Stimulated activated CD4-positive, alpha-beta T cell treated with anti-CD3 and anti-CD28 coated beads, TNF-alpha, amount 100 ng/mL, for 1 hour (primary cell): Measurements from ENCODE around the gene HDGFL2.
"Not testable (repeated sequence)": the region's sequence is repeated elsewhere in the genome, so short reads cannot be mapped to it uniquely, and the experiment has no call there.

Experiments used
- DNase-seq, 3 donors: peaks; one replicate each; pipeline ENCODE4 v3.0.0-alpha.2; 2020; ENCODE audit warnings: low read depth in 3 of 3, low spot score in 1 of 3

The HDGFL2 gene

DNA sequence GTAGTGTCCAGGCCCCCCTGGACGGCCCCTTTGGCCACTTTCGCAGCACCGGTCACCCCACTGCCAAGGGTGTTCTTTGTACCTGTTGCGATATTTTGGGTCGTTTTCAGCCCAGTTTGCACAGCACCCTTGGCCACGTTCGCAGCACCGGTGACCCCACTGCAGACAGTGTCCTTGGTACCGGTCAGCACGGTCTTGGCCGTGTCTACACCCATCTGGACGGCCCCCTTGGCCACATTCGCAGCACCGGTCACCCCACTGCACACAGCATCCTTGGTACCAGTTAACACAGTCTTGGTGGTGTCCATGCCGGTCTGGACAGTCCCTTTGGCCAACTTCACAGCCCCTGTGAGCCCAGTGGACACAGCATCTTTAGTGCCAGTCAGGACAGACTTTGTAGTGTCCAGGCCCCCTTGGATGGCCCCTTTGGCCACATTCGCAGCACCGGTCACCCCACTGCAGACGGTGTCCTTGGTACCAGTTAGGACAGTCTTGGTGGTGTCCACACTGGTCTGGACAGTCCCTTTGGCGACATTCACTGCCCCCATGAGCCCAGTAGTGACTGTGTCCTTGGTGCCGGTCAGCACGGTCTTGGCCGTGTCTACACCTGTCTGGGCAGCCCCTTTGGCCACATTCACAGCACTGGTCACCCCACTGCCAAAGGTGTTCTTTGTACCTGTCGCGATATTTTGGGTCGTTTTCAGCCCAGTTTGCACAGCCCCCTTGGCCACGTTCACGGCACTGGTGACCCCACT lies 39.4 kb downstream of the HDGFL2 start:
- DNase-seq = no peak

DNA sequence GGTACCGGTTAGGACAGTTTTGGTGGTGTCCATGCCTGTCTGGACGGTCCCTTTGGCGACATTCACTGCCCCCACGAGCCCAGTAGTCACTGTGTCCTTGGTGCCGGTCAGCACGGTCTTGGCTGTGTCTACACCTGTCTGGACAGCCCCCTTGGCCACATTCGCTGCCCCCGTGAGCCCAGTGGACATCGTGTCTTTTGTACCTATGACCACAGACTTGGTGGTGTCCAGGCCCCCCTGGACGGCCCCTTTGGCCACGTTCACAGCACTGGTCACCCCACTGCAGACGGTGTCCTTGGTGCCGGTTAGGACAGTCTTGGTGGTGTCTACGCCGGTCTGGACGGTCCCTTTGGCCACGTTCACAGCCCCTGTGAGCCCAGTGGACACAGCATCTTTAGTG lies 40.0 kb downstream of the HDGFL2 start:
- no peak for DNase-seq

DNA sequence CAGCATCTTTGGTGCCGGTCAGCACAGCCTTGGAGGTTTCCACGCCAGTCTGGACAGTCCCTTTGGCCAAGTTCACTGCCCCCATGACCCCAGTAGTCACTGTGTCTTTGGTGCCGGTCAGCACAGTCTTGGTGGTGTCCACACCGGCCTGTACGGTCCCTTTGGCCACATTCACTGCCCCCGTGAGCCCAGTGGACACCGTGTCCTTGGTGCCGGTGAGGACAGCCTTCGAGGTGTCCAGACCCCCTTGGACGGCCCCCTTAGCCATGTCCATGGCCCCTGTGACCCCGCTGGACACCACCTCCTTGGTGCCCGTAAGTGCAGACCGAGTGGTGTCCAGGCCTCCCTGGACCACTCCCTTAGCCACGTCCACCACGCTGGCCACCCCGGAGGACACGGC lies 41.2 kb downstream of the HDGFL2 start:
- no peak for DNase-seq

DNA sequence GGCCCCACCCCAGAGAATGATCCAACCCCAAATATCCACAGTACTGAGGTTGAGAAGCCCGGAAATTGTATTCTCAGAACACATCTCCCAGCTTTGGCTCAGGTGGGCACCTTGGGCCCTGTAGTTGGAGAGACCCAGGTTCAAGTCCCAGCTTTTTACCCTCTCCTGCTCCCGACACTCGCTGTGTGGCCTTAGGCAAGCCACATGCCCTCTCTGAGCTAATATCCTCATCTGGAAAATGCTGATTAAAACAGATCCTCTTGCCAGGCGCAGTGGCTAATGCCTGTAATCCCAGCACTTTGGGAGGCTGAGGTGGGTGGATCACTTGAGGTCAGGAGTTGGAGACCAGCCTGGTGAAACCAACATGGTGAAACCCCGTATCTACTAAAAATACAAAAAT lies 43.6 kb downstream of the HDGFL2 start:
- no peak for DNase-seq

DNA sequence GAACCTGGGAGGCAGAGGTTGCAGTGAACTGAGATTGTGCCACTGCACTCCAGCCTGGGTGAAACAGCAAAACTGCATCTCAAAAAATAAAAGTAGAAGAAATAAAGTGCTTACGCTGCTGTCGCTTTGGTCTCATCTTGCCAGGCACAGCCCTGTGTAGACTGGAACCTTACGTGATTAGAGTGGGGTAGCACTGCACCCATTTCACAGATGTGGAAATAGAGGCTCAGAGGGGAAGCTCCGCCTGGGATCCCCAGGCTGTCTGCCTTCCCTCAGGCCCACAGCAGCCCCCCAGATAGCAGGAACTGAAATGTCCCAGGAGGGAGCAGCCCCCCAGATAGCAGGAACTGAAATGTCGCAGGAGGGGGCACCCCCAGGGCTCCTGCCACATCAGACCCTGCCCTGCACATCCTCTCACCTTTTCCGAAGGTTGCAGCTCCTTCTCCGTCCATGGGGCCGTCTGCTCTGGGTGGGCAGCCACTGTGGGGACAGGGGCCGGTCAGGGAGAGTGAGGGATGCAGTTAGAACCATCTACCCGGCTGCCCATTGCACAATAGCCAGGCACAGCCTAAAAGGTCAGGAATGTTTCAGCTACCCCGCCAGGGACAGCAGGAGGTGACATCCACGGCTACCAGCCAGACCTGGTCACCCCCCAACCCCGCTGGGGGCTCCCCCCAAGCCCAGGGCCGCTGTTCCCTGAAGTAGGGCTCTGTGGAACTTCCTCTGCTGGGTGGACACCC lies 44.3 kb downstream of the HDGFL2 start:
- DNase-seq = no peak

DNA sequence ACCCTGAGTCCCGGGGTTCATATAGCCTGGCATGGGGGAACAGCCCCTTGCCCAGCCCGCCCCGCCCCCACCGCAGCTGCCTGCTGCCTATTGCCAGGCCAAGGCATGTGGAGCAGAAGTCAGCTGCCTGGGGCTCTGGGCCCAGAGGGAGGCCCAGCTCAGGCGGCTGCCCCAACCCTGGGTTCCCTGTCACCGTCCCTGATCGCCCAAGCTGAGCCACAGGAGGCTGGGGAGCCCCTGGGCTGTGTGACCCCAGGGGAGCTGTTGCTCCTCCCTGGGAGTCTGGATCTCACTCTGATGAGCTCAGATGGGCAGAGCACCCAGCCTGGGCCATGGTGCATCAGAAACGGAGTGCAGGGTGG lies 44.8 kb downstream of the HDGFL2 start:
- no peak for DNase-seq

DNA sequence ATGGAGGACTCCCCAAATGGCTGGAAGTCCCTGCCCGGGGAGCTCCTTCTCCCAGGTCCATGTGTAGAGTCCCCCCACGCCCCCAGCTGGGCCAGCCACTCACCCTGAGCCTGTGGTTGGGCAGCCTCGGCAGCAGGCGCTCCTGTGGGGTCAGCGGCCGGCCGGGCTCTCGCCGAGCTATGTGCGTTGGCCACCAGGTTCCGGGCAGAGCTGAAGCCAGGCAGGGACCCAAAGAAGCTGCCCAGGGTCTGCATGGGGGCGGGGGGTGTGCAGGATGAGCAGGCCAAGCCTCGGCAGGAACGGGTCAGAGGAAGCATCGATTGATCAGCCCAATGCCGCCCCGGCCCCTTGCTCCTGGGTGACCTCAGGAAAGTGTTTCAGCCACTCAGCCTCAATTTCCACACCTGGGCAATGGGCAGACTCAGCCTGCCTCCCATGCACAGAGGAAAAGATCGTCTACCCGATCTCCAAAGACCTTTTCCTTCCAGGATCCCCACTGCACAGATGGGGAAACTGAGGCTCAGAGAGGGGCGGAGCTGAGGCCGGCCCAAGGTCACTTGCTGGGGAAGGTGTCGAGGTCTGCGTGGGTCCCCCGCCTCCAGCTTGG lies 45.5 kb downstream of the HDGFL2 start:
- DNase-seq = no peak

DNA sequence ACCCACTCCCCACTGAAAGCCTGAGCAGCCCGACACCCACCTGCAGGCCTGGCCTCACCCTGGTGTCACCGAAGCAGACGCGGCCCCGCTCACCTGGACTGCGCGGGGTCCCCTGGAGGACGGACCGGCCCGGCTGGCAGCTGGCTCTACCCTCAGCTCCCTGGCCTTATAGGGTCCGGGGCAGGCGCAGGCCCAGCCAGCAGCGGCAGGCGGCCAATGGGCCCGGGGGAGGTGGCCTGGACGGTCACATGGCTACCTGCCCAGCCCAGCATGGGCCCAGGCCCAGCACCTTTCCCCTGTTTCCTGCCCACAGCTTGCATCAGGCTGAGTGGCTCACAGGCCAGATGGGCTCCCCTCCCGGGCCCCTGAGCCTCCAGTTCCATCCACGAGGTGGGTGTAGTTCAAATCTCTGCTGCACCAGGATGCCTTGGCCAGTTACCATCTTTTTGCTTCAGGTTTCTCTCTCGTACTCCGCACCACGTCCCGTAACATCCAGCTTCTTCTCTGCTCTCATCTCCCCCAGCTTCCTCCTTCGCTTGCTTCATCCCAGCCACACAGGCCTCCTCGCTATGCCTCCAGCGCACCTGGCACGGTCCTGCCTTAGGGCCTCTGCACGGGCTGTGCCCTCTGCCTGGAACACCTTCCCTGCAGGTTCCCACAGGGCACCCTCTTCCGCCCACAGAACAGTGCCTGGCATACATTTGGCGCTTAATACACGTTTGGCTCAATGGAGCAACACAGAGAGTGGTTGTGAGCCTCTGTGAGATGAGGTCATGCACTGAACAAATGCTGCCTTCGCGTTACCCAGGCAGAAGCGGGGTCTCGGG lies 46.5 kb downstream of the HDGFL2 start, which contains the start of gene PLIN4:
Gene PLIN4, minus strand, starts transcription at position 142 of the 827 bp plus-strand sequence. CDS start 214 bp downstream, outside the sequence.
- no peak for DNase-seq

DNA sequence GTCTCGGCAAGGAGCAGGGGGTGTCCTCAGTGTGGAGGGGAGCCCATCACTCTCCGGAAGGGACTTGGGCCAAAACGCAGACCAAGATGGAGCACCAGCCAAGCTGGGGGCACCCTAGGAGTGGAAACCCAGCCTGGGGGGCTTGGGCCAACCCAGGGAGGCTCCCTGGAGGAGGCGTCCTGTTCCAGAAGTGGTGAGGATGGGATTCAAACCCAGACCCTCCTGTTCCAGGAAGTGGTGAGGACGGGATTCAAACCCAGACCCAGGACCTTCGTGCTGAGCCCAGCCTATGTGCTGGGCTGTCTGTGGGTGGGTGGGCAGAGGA lies 47.0 kb downstream of the HDGFL2 start:
- DNase-seq = no peak

DNA sequence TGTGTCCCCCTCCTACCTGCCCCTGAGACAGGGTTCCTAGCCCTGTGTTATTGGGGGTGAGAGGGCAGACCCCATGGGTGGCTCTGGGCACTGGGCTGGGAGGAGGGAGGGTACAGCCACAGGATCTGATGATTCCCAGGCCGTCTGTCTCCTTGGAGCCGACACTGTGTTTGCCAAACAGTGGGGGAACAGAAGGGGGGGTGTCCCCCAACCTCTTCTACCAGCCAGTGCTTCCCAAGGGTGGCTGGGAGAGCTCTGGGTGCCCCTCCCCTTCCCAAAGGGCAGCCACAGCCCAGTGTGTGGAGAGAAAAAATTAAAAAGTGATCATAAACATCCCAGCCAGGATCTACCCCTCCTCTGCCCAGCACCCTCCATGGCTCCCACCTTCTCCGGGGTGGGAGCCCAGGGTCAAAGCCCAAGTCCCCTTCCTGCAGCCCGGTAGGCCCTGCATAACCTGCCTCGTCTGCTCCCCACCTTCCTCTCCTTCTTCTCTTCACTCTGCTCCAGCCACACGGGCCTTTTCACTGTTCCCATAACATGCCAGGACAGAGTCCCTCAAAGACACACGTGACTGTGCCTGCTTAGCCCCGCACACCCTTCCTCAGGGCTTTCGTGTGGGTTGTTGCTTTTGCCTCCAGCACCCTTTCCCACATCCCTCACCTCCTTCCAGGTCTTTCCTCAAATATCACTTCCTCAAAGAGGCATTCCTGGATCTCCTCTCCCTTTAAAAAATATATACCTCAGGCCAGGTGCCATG lies 47.6 kb downstream of the HDGFL2 start:
- no peak for DNase-seq

DNA sequence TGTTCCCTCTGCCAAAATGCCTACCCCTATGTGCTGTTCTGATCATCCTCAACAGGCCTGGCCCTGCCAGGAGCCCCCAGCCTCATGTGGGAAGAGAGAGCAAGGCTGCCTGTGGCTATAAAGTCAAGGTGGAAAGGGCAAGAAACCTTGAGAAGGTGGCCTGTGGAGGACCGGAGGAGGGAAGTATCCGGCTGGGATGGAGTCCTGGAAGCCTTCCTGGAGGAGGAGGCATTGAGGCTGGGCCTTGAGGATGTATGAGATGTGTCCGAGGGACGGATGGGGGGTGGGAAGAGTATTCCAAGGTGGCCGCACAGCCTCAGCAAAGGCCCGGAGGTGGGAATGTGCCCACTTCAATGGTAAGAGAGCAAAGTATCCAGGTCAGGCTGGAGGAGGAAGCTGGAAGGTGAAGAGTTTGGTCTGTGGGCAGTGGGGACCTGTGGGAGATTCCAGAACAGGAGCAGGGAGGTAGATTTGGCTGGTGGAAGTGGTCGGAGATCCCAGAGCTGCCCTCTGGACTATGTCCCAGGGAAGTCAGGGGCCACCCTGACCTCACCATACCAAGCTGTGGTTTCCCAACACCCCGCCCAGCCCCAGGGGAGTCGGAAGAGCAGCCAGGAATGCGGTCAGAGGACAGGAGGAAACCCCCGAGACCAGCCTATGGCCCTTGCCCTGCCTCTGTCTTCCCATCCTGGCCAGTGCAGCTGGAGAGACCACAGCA lies 49.2 kb downstream of the HDGFL2 start:
- no peak for DNase-seq

DNA sequence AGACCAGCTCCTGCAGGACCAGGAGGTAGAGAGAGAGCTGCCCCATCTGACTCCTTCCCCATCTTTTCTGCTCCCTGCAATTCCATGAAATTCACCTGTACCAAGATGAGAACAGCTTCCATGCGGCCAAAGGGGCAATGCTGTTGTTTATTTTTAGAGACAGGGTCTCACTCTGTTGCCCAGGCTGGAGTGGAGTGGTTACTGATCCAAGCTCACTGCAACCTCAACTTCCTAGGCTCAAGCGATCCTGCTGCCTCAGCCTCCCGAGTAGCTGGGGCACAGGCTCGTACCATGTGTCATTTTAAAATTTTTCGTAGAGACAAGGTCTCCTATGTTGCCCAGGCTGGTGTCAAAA lies 49.8 kb downstream of the HDGFL2 start:
- DNase-seq = no peak

DNA sequence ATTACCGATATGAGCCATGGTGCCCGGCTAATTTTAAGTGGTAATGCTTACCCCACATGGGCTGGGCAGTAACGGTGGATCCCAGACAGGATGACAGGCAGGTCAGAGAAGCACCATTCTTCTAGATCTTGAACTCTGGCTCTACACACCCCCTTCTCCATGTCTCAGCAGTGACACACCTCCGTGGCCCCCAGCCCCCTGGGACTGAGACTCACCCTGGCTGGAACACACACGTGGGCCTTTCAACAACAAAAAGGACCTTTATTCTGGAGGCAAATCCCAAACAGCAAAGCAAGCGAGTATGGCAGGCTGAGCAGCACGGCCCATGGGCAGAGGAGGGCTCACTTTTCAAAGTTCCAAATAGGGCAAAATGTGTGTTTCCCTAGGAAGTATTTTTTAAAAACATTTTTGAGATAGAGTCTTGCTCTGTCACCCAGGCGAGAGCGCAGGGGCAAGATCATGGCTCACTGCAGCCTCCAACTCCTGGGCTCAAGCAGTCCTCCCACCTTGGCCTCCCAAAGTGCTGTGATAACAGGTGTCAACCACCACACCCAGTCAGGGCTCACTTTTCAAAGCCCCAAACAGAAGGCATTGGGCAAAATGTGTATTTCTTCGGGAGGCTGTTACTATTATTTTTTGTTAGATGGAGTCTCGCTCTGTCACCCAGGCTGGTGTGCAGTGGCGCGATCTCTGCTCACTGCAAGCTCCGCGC lies 50.4 kb downstream of the HDGFL2 start:
- no peak for DNase-seq

DNA sequence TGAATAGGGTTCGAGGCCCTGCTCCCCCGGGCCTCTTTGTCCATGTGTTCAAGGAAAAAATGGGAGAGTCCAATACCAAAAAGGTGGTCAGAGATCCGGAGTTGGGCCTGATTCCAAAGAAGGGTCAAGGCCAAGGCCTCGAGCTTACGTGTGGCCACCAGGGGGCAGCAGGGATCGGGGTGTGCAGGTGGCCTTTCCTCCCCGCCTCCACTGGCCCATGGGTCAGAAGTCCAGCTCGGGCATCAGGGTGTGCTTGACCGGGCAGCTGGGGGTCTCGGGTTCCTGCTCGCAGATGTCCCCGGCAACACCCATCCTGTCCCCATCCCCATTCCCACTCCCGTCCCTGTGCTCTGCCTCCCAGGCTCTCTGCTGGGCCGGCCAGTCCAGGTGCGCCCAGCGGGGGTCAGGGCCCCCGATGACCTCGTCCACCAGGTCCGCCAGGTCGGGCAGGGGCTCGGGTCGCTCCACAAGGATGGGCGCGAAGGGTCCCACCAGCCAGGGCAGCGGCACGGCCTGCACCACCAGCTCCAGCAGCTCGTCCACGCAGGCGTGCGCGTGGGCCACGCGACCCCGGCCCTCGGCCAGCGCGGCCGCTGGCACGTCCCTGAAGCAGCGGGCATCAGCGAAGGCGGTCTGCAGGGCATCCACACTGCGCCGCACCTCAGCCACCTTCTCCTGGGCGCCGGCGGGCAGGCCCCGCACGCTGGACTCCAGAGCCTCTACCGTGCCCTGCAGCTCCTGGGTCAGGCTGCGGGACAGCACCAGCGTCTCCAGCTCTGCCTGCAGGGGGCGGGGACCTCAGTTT lies 51.4 kb downstream of the HDGFL2 start:
- DNase-seq = peak in 1 of 3 donors; percentile 12

DNA sequence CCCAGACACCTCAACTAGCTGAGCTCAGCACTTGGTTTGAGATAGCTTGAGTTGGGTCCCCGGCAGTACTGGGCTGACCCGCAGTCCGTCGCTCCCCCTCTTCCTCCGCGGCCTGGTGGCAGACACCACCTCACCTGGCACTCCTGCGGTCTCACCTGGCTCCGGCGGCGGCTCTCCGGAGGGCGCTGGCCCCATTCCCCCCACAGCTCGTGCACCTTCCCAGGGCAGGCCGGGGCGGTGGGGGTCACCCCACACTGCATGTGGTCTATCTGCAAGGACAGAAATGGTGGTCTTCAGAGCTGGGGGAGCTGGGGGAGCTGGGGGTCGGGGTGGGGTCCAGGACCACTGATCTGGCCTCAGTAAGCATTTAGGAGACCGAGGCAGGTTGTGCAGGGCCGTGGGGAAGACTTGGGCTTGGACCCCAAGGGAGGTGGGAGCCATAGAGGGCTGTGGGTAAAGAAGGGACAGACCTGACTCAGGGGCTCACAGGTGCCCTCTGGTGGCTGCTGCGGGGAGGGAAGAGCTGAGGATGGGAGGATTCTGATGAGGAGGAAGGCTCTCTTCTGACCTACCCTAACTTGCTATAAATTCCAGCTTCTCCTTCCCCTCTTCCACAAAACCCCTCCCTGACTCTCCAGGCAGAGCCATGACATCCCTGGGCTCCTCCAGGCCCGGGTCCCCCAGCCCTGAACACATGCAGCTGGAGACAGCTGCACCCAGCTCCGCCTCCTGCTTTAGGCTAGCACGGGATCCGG lies 52.9 kb downstream of the HDGFL2 start:
- peak in 2 of 3 donors; percentile 41 to 62 for DNase-seq

DNA sequence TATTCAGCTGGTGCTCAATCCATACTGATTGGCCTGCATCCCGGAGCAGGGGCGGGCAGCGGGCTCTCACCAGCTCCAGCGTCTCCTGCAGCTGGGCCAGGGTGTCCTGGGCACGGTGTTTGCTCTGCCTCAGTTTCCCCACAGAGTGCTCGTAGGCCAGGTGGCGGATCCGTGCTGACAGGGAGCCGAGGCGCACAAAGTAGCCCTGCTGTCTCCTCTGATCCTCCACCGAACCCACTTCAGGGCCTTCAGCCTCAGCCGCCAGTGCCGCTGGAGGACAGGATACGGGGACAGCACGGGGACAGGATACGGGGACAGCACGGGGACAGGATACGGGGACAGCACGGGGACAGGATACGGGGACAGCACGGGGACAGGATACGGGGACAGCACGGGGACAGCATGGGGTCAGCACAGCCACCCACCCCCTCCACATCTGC lies 53.5 kb downstream of the HDGFL2 start:
- no peak for DNase-seq

DNA sequence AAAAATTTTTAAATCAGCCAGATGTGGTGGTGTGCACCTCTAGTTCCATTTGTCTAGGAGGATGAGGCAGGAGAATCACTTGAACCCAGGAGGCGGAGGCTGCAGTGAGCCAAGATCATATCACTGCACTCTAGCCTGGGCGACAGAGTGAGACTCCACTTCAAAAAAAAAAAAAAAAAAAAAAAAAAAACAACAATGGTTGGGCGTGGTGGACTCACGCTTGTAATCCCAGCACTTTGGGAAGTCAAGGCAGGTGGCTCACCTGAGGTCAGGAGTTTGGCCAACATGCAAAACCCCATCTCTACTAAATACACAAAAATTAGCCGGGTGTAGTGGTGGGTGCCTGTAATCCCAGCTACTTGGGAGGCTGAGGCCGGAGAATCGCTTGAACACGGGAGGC lies 55.3 kb downstream of the HDGFL2 start:
- not testable (repeated sequence) for DNase-seq

DNA sequence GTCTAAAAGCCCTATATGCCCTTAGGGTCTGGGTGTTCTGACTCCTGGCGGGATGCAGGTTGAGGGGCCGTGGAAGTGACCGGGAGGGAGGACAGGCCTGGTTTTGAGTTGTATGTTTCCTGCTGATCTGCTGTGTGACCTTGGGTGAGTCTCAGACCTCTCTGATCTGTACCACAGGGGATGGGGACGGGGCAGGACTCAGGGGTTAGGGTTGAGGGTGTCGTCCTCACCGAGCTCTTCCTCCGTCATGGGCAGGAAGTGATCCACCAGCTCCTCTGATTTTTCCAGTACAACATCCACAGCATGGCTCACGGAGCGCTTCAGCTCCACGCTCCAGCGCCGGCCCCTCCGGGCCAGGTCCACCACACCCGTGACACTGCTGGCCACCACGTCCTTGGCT lies 56.7 kb downstream of the HDGFL2 start:
- no peak for DNase-seq
